ENCODE data around the gene IDNK.

IDNK gene

DNA sequence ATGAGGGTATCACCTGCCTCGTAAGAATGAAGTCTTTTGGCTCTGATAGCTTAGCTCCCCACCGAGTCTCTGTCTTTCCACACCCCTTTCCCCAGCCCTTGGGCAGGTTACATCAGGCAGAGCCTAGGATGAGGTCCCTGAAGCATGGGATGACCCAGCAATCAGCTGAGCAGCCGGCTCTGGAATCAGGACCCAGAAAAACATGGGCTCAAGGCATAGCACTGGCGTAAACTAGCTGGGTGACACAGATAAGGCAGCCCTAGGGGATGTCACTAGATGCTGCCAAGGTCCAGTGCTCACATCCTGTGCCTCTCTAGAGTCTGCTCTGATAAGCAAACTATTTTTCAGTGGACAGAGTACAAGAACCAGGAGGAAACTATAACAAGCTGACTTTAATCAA is 26.6 kb downstream of the IDNK start:
- TF ChIP-seq, protein P1, sequence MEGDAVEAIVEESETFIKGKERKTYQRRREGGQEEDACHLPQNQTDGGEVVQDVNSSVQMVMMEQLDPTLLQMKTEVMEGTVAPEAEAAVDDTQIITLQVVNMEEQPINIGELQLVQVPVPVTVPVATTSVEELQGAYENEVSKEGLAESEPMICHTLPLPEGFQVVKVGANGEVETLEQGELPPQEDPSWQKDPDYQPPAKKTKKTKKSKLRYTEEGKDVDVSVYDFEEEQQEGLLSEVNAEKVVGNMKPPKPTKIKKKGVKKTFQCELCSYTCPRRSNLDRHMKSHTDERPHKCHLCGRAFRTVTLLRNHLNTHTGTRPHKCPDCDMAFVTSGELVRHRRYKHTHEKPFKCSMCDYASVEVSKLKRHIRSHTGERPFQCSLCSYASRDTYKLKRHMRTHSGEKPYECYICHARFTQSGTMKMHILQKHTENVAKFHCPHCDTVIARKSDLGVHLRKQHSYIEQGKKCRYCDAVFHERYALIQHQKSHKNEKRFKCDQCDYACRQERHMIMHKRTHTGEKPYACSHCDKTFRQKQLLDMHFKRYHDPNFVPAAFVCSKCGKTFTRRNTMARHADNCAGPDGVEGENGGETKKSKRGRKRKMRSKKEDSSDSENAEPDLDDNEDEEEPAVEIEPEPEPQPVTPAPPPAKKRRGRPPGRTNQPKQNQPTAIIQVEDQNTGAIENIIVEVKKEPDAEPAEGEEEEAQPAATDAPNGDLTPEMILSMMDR (IDR thresholded peaks at IDR 0.05; ENCODE audit: borderline replicate concordance, insufficient read depth, low read depth, low read length) = no peak
- no peak overlapping the region for H3K4me3 ChIP-seq (ENCODE audit: low read depth, low read length)

DNA sequence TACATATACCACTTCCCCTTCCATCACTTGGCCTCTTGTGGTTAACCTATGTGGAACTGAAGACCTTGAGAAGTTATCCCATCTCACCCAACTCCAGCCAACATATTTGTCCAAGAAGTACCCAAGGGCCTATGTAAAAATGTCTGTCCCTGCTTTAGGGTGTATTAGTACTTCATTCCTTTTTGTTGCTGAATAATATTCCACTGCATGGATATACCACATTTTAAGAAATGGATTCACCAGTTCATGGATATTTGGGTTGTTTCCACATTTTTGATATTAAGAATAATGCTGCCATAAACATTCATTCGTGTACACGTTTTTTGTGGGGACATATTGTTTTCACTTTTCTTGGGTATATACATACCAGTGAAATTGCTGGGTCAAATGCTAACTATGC is 28.6 kb downstream of the IDNK start:
- no peak overlapping the region for H3K4me3 ChIP-seq (ENCODE audit: low read depth, low read length)
- TF ChIP-seq, protein P1 (IDR thresholded peaks at IDR 0.05; ENCODE audit: borderline replicate concordance, insufficient read depth, low read depth, low read length) = no peak

DNA sequence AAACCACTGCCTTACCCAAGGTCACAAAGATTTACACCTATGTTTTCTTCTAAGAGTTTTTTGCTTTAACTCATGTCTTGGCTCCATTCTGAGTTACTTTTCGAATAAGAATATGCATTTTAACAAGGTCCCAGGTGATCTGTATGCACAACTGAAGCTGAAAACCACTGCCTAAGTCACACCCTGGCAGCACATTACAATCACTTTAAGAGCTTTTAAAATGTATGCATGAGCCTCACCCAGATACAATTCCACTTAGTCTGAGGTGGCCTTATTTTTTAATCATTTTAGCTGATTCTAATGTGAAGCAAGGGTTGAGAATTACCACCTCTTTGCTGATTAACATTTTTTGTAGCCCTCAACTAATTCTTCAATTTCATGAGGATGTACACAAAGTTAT is 29.5 kb downstream of the IDNK start:
- TF ChIP-seq, protein P1 (IDR thresholded peaks at IDR 0.05; ENCODE audit: borderline replicate concordance, insufficient read depth, low read depth, low read length) = no peak
- H3K4me3 ChIP-seq (ENCODE audit: low read depth, low read length) = no peak overlapping the region

DNA sequence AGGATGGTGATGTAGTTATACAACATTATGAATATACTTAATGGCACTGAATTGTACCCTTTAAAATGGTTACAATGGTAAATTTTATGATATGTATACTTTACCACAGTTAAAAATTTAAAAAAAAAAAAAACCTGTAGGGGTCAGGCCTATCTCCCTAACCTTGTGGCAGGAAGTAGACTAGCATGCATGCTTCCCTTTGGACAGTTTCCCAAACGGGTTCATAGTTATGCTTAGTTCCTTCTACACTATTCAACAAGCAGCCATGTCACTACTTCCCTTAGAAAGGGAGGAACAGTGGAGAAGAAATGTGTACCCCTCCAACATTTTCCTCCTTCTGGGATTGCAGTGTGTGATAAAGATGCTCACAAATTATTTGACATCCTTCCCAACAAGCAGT is 32.5 kb downstream of the IDNK start:
- H3K4me3 ChIP-seq (ENCODE audit: low read depth, low read length) = no peak overlapping the region
- TF ChIP-seq, protein P1 (IDR thresholded peaks at IDR 0.05; ENCODE audit: borderline replicate concordance, insufficient read depth, low read depth, low read length) = no peak

DNA sequence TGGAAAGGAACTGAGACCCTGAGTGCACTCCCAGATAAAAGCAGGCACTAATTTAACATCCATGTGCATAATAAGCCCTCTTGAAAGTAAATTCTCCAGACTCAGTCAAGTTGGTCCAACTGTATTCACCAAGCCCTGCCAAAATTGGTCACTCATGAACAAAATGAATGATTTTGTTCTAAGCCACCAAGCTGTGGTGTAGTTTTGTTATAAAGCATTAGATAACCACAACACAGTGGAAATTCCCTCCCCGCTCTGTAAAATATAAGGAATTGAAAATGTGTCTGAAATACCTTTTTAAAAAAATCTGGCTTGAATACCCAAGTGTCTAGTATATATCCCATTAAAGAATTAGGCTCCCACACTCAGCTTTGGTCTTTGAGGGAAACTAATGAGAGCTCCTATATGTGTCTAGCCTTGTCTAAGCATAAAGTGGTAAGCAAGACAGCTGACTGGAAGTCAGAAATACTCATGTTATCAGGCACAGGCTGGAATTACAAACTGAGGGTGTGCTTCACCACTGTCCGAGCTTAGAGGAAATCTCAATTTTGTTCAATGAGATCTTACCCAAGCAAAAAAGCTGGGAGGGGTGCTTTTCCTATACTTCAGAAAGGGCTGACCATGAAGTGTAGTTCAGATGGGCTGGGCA is 33.2 kb downstream of the IDNK start:
- TF ChIP-seq, protein P1 (IDR thresholded peaks at IDR 0.05; ENCODE audit: borderline replicate concordance, insufficient read depth, low read depth, low read length) = no peak
- H3K4me3 ChIP-seq (ENCODE audit: low read depth, low read length) = no peak overlapping the region

DNA sequence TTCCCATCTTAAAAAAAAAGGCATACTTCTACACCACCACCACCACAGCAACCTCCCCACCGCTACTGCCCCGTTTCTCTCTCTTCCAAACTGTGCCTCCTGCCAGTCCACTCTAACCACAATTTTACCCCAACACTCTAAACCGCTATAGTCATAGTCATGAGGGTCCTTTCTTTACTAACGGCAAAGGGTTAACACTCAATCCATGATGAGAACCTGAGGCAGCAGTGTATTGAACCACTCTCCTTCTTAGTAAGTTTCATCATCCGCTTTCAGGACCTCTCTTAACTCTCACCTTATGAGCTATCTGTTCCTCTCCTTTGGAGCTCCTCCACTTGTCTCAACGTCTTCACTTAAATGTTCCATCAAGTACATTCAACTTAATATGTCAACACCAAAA is 34.0 kb downstream of the IDNK start:
- H3K4me3 ChIP-seq (ENCODE audit: low read depth, low read length) = no peak overlapping the region
- TF ChIP-seq, protein P1 (IDR thresholded peaks at IDR 0.05; ENCODE audit: borderline replicate concordance, insufficient read depth, low read depth, low read length) = no peak

DNA sequence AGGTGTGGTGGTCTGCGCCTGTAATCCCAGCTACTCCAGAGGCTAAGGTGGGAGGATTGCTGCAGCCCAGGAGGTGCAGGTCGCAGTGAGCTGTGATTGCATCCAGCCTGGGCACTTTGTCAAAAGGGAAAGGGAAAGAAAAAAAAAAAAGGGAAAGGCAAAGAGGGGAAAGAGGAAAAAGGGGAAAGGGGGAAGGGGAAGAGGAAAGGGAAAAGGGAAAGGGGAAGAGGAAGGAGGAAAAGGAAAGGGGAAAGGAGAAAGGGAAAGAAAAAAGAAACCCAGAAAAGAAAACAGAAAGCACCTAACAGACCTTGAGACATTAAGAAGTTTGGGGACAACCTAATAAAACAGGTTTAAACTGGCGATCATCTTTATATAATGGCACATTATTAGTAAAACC is 40.0 kb downstream of the IDNK start:
- TF ChIP-seq, protein P1 (IDR thresholded peaks at IDR 0.05; ENCODE audit: borderline replicate concordance, insufficient read depth, low read depth, low read length) = no peak
- no peak overlapping the region for H3K4me3 ChIP-seq (ENCODE audit: low read depth, low read length)

Measured in GM12875 (cell line).